Measurements from ENCODE around the gene CNTNAP2. TPM values are rescaled to one million over a fixed set of nuclear protein-coding genes. Genes with fewer than 3 reads are reported as not detected.
"Not testable (repeated sequence)": the region's sequence is repeated elsewhere in the genome, so short reads cannot be mapped to it uniquely, and the experiment has no call there.

CNTNAP2 gene
- total and polyA plus RNA-seq, 9 of the 15 experiments (the other 6 are each of a cell fraction or from before 2014, with no cell fraction given): 0.04 to 0.62 (median 0.09) TPM; not detected in 4

GRCh38 chr7:147737559-147738214 is 1621.1 kb downstream of the CNTNAP2 start:
- 1% methylated on average over 16 of the region's 18 CpGs for WGBS (ENCODE audit: insufficient coverage, low coverage, missing lambda C conversion rate)
- intact Hi-C loops (cut with micrococcal nuclease); H3K27me3 ChIP-seq (ENCODE audit: control insufficient read depth in 2 of 2, insufficient read depth in 2 of 2, low read length in 2 of 2); DNase-seq (ENCODE audit: extremely low read depth in 1 of 4, low spot score in 3 of 4); FAIRE-seq; H3K9me1 ChIP-seq (ENCODE audit: control insufficient read depth, insufficient read depth, low read length); H3K4me1 ChIP-seq (replicated peaks in 1 of 2; ENCODE audit: control insufficient read depth in 2 of 2, insufficient read depth in 2 of 2, low read length in 2 of 2); in situ Hi-C loops (cut with MboI); BruUV-seq (replicated peaks); H3K9me3 ChIP-seq (replicated peaks; ENCODE audit: control insufficient read depth, insufficient read depth, low read depth, low read length); H3K9ac ChIP-seq (ENCODE audit: insufficient read depth in 1 of 2, low read depth in 2 of 2, low read length in 2 of 2); H2AFZ ChIP-seq (ENCODE audit: low read depth, low read length); POLR2A ChIA-PET; CTCF ChIA-PET (ENCODE audit: low intra/inter-chr PET ratio); ATAC-seq; H3K36me3 ChIP-seq (ENCODE audit: control insufficient read depth, insufficient read depth, low read length); H3K79me2 ChIP-seq (ENCODE audit: control insufficient read depth, insufficient read depth, low read length); H3K4me2 ChIP-seq (ENCODE audit: insufficient read depth, low read length); H4K20me1 ChIP-seq (replicated peaks; ENCODE audit: control insufficient read depth, insufficient read depth, low read length); H3K4me3 ChIP-seq; H3K27ac ChIP-seq (ENCODE audit: extremely low read depth, low read depth, low read length): not testable (repeated sequence)

DNA sequence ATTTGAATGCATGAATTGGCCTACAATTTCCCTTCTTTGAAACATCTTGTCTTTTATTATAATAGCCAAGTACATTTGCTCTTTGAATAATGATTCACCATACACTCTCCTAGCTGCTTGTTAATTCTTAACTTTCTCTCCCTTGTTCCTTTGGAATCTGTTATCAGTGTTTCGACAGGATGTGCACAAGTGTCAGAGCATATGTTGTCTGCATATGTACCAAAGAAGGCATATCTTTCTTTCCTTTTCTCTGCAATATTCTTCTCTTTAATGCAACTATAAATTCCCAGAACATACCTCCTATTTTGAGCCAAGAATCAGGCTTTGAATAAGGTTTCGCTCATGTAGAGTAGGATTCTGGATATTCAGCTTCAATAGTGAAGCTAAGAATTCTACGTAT is 1625.7 kb downstream of the CNTNAP2 start:
- no peak overlapping the region for H3K4me2 ChIP-seq (ENCODE audit: insufficient read depth, low read length)
- TF ChIP-seq ZNF551 (CRISPR knock-in tag; IDR thresholded peaks at IDR 0.05) (no peak), MAFF (IDR thresholded peaks at IDR 0.05; ENCODE audit: low read length) (no peak), TAF7 (tag; IDR thresholded peaks at IDR 0.05) (no peak), FOXA3 (CRISPR knock-in tag; conservative IDR thresholded peaks at IDR 0.05 in 1 of 2, IDR thresholded peaks at IDR 0.05 in 1 of 2) (no peak), CAMTA2 (CRISPR knock-in tag; conservative IDR thresholded peaks at IDR 0.05) (no peak), ZC3H11A (IDR thresholded peaks at IDR 0.05; ENCODE audit: low read depth, low read length) (no peak), ZNF79 (CRISPR knock-in tag; IDR thresholded peaks at IDR 0.05; ENCODE audit: low read depth) (no peak), ZNF780A (CRISPR knock-in tag; IDR thresholded peaks at IDR 0.05) (no peak), POLR2AphosphoS5 (IDR thresholded peaks at IDR 0.05; ENCODE audit: control insufficient read depth, insufficient read depth, low read depth, low read length) (no peak), MTA2 (IDR thresholded peaks at IDR 0.05; ENCODE audit: low read depth) (no peak), LCOR (CRISPR knock-in tag; IDR thresholded peaks at IDR 0.05) (no peak), NCOA4 (IDR thresholded peaks at IDR 0.05; ENCODE audit: partially characterized antibody) (no peak)
- TF ChIP-seq, protein P1, sequence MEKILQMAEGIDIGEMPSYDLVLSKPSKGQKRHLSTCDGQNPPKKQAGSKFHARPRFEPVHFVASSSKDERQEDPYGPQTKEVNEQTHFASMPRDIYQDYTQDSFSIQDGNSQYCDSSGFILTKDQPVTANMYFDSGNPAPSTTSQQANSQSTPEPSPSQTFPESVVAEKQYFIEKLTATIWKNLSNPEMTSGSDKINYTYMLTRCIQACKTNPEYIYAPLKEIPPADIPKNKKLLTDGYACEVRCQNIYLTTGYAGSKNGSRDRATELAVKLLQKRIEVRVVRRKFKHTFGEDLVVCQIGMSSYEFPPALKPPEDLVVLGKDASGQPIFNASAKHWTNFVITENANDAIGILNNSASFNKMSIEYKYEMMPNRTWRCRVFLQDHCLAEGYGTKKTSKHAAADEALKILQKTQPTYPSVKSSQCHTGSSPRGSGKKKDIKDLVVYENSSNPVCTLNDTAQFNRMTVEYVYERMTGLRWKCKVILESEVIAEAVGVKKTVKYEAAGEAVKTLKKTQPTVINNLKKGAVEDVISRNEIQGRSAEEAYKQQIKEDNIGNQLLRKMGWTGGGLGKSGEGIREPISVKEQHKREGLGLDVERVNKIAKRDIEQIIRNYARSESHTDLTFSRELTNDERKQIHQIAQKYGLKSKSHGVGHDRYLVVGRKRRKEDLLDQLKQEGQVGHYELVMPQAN (IDR thresholded peaks at IDR 0.05; ENCODE audit: borderline replicate concordance): no peak

More for the DNA sequence above, 1625.7 kb downstream of the CNTNAP2 start:
- H3K4me3 ChIP-seq: no peak overlapping the region
- H3K4me1 ChIP-seq (replicated peaks in 1 of 2; ENCODE audit: control insufficient read depth in 2 of 2, insufficient read depth in 2 of 2, low read length in 2 of 2): no peaks in the 10 kb centered on the region
- DNase-seq (ENCODE audit: extremely low read depth in 1 of 4, low spot score in 3 of 4) (no peak), FAIRE-seq (no peak), ATAC-seq (no peak)
- H3K27me3 ChIP-seq (ENCODE audit: control insufficient read depth in 2 of 2, insufficient read depth in 2 of 2, low read length in 2 of 2): no peaks in the 10 kb centered on the region
- H3K79me2 ChIP-seq (ENCODE audit: control insufficient read depth, insufficient read depth, low read length): no peaks in the 10 kb centered on the region
- H2AFZ ChIP-seq (ENCODE audit: low read depth, low read length): no peak overlapping the region
- no peak overlapping the region for H3K9ac ChIP-seq (ENCODE audit: insufficient read depth in 1 of 2, low read depth in 2 of 2, low read length in 2 of 2)
- CTCF ChIA-PET (ENCODE audit: low intra/inter-chr PET ratio): no interaction called here
- BruUV-seq (replicated peaks): no TSS peak
- no peaks in the 10 kb centered on the region for H3K36me3 ChIP-seq (ENCODE audit: control insufficient read depth, insufficient read depth, low read length)
- 1% methylated on average over 3 of the region's 3 CpGs for WGBS (ENCODE audit: insufficient coverage, low coverage, missing lambda C conversion rate)
- no peak overlapping the region for H3K27ac ChIP-seq (ENCODE audit: extremely low read depth, low read depth, low read length)
- no peaks in the 10 kb centered on the region for H3K9me1 ChIP-seq (ENCODE audit: control insufficient read depth, insufficient read depth, low read length)
- POLR2A ChIA-PET: no interaction called here
- H3K9me3 ChIP-seq (replicated peaks; ENCODE audit: control insufficient read depth, insufficient read depth, low read depth, low read length): no peaks in the 10 kb centered on the region
- in situ Hi-C loops (cut with MboI) (no loop called here), intact Hi-C loops (cut with micrococcal nuclease) (no loop called here)
- H4K20me1 ChIP-seq (replicated peaks; ENCODE audit: control insufficient read depth, insufficient read depth, low read length): no peaks in the 10 kb centered on the region
